A549 (cell line): ENCODE data around the gene VASH2. TPM values are rescaled to one million over a fixed set of nuclear protein-coding genes. Genes with fewer than 3 reads are reported as not detected.

Experiments used
- ATAC-seq, 2 experiments: fragments of 200-7000 bp in 1 of 2; fragments of >200 bp in 1 of 2; cut with Nextera tagmentation in 1 of 2; cut with Tn5 transposase in 1 of 2; 3 replicates each; pipeline versions ENCODE4 v1.8.0 to v1.9.1; 2018 to 2020; ENCODE audit warnings: mild to moderate bottlenecking in 1 of 2, moderate library complexity in 1 of 2
- CTCF ChIA-PET: fragments of 300-600 bp; sonication (Branson Sonifier 250); formaldehyde crosslinking; extraction: SDS; loops from one replicate; lab custom pipeline; 2021; ENCODE audit warnings: antibody characterized with exemption, inconsistent platforms; lab: Yijun Ruan, JAX
- POLR2A ChIA-PET: fragments of 350-600 bp; formaldehyde crosslinking; extraction: SDS; loops from one replicate; lab custom pipeline; 2021; ENCODE audit warnings: antibody characterized with exemption, inconsistent platforms; lab: Yijun Ruan, JAX
- DNase-seq, 2 experiments: peaks; one replicate each; pipeline versions ENCODE4 v3.0.0 to v3.0.0-alpha.2; 2011 to 2016; ENCODE audit warnings: low read depth in 1 of 2, low spot score in 1 of 2
- FAIRE-seq: peaks from 2 replicates; lab custom pipeline; 2011; peaks lifted over from hg19 to GRCh38; lab: Jason Lieb, UNC
- H3K27ac ChIP-seq, 2 experiments: fragments of >200 bp; sonication (Bioruptor Twin); formaldehyde crosslinking; 3 replicates each; pipeline ENCODE4 v1.5.1; 2016 to 2017
- H3K4me1 ChIP-seq: fragments of >200 bp; sonication (Bioruptor Twin); formaldehyde crosslinking; 3 replicates; pipeline ENCODE4 v1.6.1; 2016
- H3K4me2 ChIP-seq: fragments of >200 bp; sonication (Bioruptor Twin); formaldehyde crosslinking; 3 replicates; pipeline ENCODE4 v1.6.1; 2016
- H3K4me3 ChIP-seq: fragments of >200 bp; sonication (Bioruptor Twin); formaldehyde crosslinking; 3 replicates; pipeline ENCODE4 v1.5.1; 2016
- H3K9me3 ChIP-seq: fragments of >200 bp; sonication (Bioruptor Twin); formaldehyde crosslinking; 3 replicates; pipeline ENCODE4 v1.6.1; 2016
- BHLHE40 ChIP-seq: IDR thresholded peaks from 2 replicates; pipeline ENCODE4 v1.6.1; 2012; ENCODE audit warnings: low read depth, low read length, inconsistent platforms
- CBX2 ChIP-seq: fragments of 200-600 bp; sonication (generic); IDR thresholded peaks from 2 replicates; pipeline ENCODE4 v1.6.1; 2016; ENCODE audit warnings: low read depth, mild to moderate bottlenecking, borderline replicate concordance
- CBX8 ChIP-seq: fragments of 200-600 bp; sonication (generic); IDR thresholded peaks from 2 replicates; pipeline ENCODE4 v1.6.1; 2016
- CEBPB ChIP-seq, 2 experiments: fragments of >200 bp in 1 of 2; sonication (Bioruptor Twin) in 1 of 2; formaldehyde crosslinking in 1 of 2; IDR thresholded peaks; 2 replicates each; pipeline ENCODE4 v1.6.1; 2012 to 2016
- CHD4 ChIP-seq: fragments of 200-600 bp; sonication (generic); IDR thresholded peaks from 2 replicates; pipeline ENCODE4 v1.6.1; 2016; ENCODE audit warnings: antibody characterized with exemption, mild to moderate bottlenecking, borderline replicate concordance
- EP300 ChIP-seq, 2 experiments: fragments of >200 bp; sonication (Bioruptor Twin); formaldehyde crosslinking; IDR thresholded peaks; 2 replicates in 1 of 2; 3 replicates in 1 of 2; pipeline ENCODE4 v1.6.1; 2016 to 2017
- FOSL2 ChIP-seq, 2 experiments: fragments of 450-650 bp in 1 of 2; fragments of >200 bp in 1 of 2; sonication (Bioruptor Twin) in 1 of 2; formaldehyde crosslinking; IDR thresholded peaks; 2 replicates each; pipeline versions ENCODE4 v1.5.0 to v1.6.1; 2016 to 2020; ENCODE audit warnings: mild to moderate bottlenecking in 1 of 2, moderate library complexity in 1 of 2
- HES2 ChIP-seq: fragments of >200 bp; sonication (Bioruptor Twin); formaldehyde crosslinking; IDR thresholded peaks from 2 replicates; pipeline ENCODE4 v1.6.1; 2016
- HEYL ChIP-seq: fragments of 250-450 bp; sonication (Bioruptor Pico); IDR thresholded peaks from 2 replicates; pipeline ENCODE4 v1.8.0; 2021; ENCODE audit warnings: mild to moderate bottlenecking, moderate library complexity
- HOXA7 ChIP-seq: fragments of 250-450 bp; sonication (Bioruptor Pico); IDR thresholded peaks from 2 replicates; pipeline ENCODE4 v1.5.0; 2020; ENCODE audit warnings: mild to moderate bottlenecking, moderate library complexity
- HOXB13 ChIP-seq: fragments of 250-450 bp; sonication (Bioruptor Pico); IDR thresholded peaks from 2 replicates; pipeline ENCODE4 v1.5.0; 2020; ENCODE audit warnings: low read depth, mild to moderate bottlenecking, moderate library complexity
- HOXB5 ChIP-seq: fragments of 250-450 bp; sonication (Bioruptor Pico); IDR thresholded peaks from 2 replicates; pipeline ENCODE4 v1.5.0; 2020; ENCODE audit warnings: mild to moderate bottlenecking, moderate library complexity
- JUNB ChIP-seq: fragments of >200 bp; sonication (Bioruptor Twin); formaldehyde crosslinking; IDR thresholded peaks from 2 replicates; pipeline ENCODE4 v1.6.1; 2016
- MAFK ChIP-seq: fragments of 450-650 bp; IDR thresholded peaks from 2 replicates; pipeline ENCODE4 v1.6.1; 2014; ENCODE audit not compliant: partially characterized antibody
- MYC ChIP-seq: IDR thresholded peaks from 2 replicates; pipeline ENCODE4 v1.6.1; 2012; ENCODE audit warnings: mild to moderate bottlenecking, inconsistent platforms, low read length, improper control_type of control experiment, borderline replicate concordance
- NPAS2 ChIP-seq: fragments of 250-450 bp; sonication (Bioruptor Pico); IDR thresholded peaks from 2 replicates; pipeline ENCODE4 v1.8.0; 2022; ENCODE audit warnings: mild to moderate bottlenecking, moderate library complexity, borderline replicate concordance
- PBX3 ChIP-seq: IDR thresholded peaks from 2 replicates; pipeline ENCODE4 v1.6.1; 2012
- POLR2AphosphoS2 ChIP-seq: conservative IDR thresholded peaks from 2 replicates; pipeline ENCODE4 v1.6.1; 2012; ENCODE audit warnings: low read length, improper control_type of control experiment, inconsistent platforms
- REST ChIP-seq: fragments of 200-600 bp; sonication (generic); IDR thresholded peaks from 2 replicates; pipeline ENCODE4 v1.6.1; 2016; ENCODE audit warnings: antibody characterized with exemption, mild to moderate bottlenecking, moderate library complexity
- SREBF2 ChIP-seq: fragments of 450-650 bp; IDR thresholded peaks from 2 replicates; pipeline ENCODE4 v1.6.1; 2014; ENCODE audit warnings: mild to moderate bottlenecking, moderate library complexity
- ZFP36 ChIP-seq: fragments of 450-650 bp; IDR thresholded peaks from 2 replicates; pipeline ENCODE4 v1.6.1; 2014; ENCODE audit warnings: borderline replicate concordance; ENCODE audit not compliant: partially characterized antibody
- WGBS: methylation state at CpG from one replicate; pipeline ENCODE4 v1.1.6; 2017; ENCODE audit errors: missing lambda C conversion rate; 5-methylcytosine and 5-hydroxymethylcytosine counted together
- polyA plus RNA-seq, 4 experiments: library from polyadenylated mRNA; depleted of rRNA in 3 of 4; stranded (reverse); fragments of >200 nt; fragmentation: RNase III in 1 of 4; extraction: RNeasy Plus Mini Kit Qiagen cat#74134 plus additional on column Dnase treatment in 1 of 4; gene quantifications; 2 replicates in 3 of 4; 3 replicates in 1 of 4; pipeline ENCODE4 v1.2.3, GENCODE V29; 2011 to 2017
- TF ChIP-seq, protein P1 (sequence below): fragments of 450-650 bp; IDR thresholded peaks from 2 replicates; pipeline ENCODE4 v1.6.1; 2014; ENCODE audit warnings: antibody characterized with exemption
- TF ChIP-seq, protein P2 (sequence below): IDR thresholded peaks from 2 replicates; pipeline ENCODE4 v1.6.1; 2012
- TF ChIP-seq, protein P3 (sequence below): fragments of 250-450 bp; sonication (Bioruptor Pico); IDR thresholded peaks from 2 replicates; pipeline ENCODE4 v1.5.0; 2021; ENCODE audit warnings: mild to moderate bottlenecking, moderate library complexity, borderline replicate concordance

Gene VASH2
- polyA plus RNA-seq, 2 of the 4 experiments (the other 2 are of a cell fraction), result 3.4 to 4.7 TPM

GRCh38 chr1:212973426-212973825 is 23.1 kb downstream of the VASH2 start:
- Histone ChIP-seq H3K4me1 (no peaks in the 10 kb centered on the region), H3K4me3 (no peak overlapping the region), H3K27ac (no peak overlapping the region), H3K4me2 (no peak overlapping the region), H3K9me3 (no peaks in the 10 kb centered on the region)
- FAIRE-seq, result no peak
- TF ChIP-seq MAFK (no peak), PBX3 (no peak), EP300 (IDR thresholded peaks at IDR 0.05) (no peak), BHLHE40 (no peak), FOSL2 (IDR thresholded peaks at IDR 0.05) (no peak), FOSL2 (CRISPR knock-in tag; IDR thresholded peaks at IDR 0.05) (no peak), POLR2AphosphoS2 (no peak), HEYL (no peak), HOXB13 (CRISPR knock-in tag) (no peak), NPAS2 (CRISPR knock-in tag) (no peak), ZFP36 (no peak), MYC (no peak), HES2 (no peak), JUNB (no peak), HOXA7 (no peak), CHD4 (no peak), REST (no peak)
- TF ChIP-seq, protein P1, sequence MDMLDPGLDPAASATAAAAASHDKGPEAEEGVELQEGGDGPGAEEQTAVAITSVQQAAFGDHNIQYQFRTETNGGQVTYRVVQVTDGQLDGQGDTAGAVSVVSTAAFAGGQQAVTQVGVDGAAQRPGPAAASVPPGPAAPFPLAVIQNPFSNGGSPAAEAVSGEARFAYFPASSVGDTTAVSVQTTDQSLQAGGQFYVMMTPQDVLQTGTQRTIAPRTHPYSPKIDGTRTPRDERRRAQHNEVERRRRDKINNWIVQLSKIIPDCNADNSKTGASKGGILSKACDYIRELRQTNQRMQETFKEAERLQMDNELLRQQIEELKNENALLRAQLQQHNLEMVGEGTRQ, result no peak
- TF ChIP-seq, protein P2, sequence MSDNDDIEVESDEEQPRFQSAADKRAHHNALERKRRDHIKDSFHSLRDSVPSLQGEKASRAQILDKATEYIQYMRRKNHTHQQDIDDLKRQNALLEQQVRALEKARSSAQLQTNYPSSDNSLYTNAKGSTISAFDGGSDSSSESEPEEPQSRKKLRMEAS, result no peak
- 52% methylated on average over 4 of the region's 4 CpGs for WGBS
- POLR2A ChIA-PET, result no interaction called here
- CTCF ChIA-PET, result interaction anchor here (0.8 kb wide), 1 partner anchor 12 kb away, joined by 3 read pairs; no protein-coding TSS in a partner anchor
- ATAC-seq, result no peak
- no peak for DNase-seq

GRCh38 chr1:212973899-212974298 is 23.6 kb downstream of the VASH2 start:
- CTCF ChIA-PET, result interaction anchor here (1.0 kb wide), 1 partner anchor 21 kb away, joined by 3 read pairs; no protein-coding TSS in a partner anchor
- FAIRE-seq, result no peak
- ATAC-seq, result no peak
- no peaks in the 10 kb centered on the region for H3K9me3 ChIP-seq
- H3K4me3 ChIP-seq, result no peak overlapping the region
- H3K27ac ChIP-seq, result no peak overlapping the region
- no peak for DNase-seq
- no peaks in the 10 kb centered on the region for H3K4me1 ChIP-seq
- 76% methylated on average over 8 of the region's 8 CpGs for WGBS
- H3K4me2 ChIP-seq, result no peak overlapping the region
- POLR2A ChIA-PET, result no interaction called here
- TF ChIP-seq SREBF2 (no peak), CEBPB (IDR thresholded peaks at IDR 0.05) (no peak), CBX2 (no peak), ZFP36 (no peak), HOXB5 (CRISPR knock-in tag) (no peak), CBX8 (no peak)
- TF ChIP-seq, protein P3, sequence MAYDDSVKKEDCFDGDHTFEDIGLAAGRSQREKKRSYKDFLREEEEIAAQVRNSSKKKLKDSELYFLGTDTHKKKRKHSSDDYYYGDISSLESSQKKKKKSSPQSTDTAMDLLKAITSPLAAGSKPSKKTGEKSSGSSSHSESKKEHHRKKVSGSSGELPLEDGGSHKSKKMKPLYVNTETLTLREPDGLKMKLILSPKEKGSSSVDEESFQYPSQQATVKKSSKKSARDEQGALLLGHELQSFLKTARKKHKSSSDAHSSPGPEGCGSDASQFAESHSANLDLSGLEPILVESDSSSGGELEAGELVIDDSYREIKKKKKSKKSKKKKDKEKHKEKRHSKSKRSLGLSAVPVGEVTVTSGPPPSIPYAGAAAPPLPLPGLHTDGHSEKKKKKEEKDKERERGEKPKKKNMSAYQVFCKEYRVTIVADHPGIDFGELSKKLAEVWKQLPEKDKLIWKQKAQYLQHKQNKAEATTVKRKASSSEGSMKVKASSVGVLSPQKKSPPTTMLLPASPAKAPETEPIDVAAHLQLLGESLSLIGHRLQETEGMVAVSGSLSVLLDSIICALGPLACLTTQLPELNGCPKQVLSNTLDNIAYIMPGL (CRISPR knock-in tag), result no peak
